Measurements from ENCODE around the gene SYNPO2.

- TF ChIP-seq CTCF (IDR thresholded peaks at IDR 0.05), result no peak
- no peak for TF ChIP-seq EZH2 (IDR thresholded peaks at IDR 0.05; ENCODE audit: borderline replicate concordance, insufficient read depth, low read depth, low read length, poor library complexity, severe bottlenecking)
Measured at GRCh38 chr4:118848901-118849300, 39.8 kb upstream of the SYNPO2 start.

Data from B cell (primary cell).